H9 (cell line): Measurements from ENCODE around the gene GLDC. TPM values are rescaled to one million over a fixed set of nuclear protein-coding genes. Genes with fewer than 3 reads are reported as not detected.

ENCODE experiments used
- DNase-seq: peaks from one replicate; pipeline ENCODE4 v3.0.0-alpha.2; 2017
- H2AFZ ChIP-seq: one replicate; pipeline ENCODE4 v1.6.1; 2013; ENCODE audit warnings: mild to moderate bottlenecking, low read length, control low read depth, moderate library complexity
- H2AK5ac ChIP-seq: 2 replicates; pipeline ENCODE4 v1.6.1; 2013; ENCODE audit warnings: low read length, control low read depth, mixed read lengths; ENCODE audit not compliant: insufficient read length
- H2BK120ac ChIP-seq: one replicate; pipeline ENCODE4 v1.6.1; 2013; ENCODE audit warnings: low read depth, mild to moderate bottlenecking, low read length, control low read depth, inconsistent platforms; ENCODE audit not compliant: poor library complexity, severe bottlenecking
- H2BK12ac ChIP-seq: 2 replicates; pipeline ENCODE4 v1.6.1; 2013; ENCODE audit warnings: low read length, control low read depth, mixed read lengths, low read depth; ENCODE audit not compliant: insufficient read length
- H2BK15ac ChIP-seq: 2 replicates; pipeline ENCODE4 v1.6.1; 2013; ENCODE audit warnings: low read depth, low read length, control low read depth
- H2BK20ac ChIP-seq: one replicate; pipeline ENCODE4 v1.6.1; 2013; ENCODE audit warnings: low read depth, mild to moderate bottlenecking, low read length, control low read depth, inconsistent platforms; ENCODE audit not compliant: poor library complexity, severe bottlenecking
- H2BK5ac ChIP-seq: 2 replicates; pipeline ENCODE4 v1.6.1; 2013; ENCODE audit warnings: low read length, control low read depth, mixed read lengths; ENCODE audit not compliant: insufficient read length
- H3K14ac ChIP-seq: 2 replicates; pipeline ENCODE4 v1.6.1; 2013; ENCODE audit warnings: low read length, control low read depth; ENCODE audit not compliant: insufficient read depth
- H3K18ac ChIP-seq: 2 replicates; pipeline ENCODE4 v1.6.1; 2013; ENCODE audit warnings: low read depth, mild to moderate bottlenecking, mixed read lengths, low read length, control low read depth; ENCODE audit not compliant: insufficient read length
- H3K23ac ChIP-seq: 2 replicates; pipeline ENCODE4 v1.6.1; 2013; ENCODE audit warnings: low read length, control low read depth, mixed read lengths, low read depth; ENCODE audit not compliant: insufficient read length
- H3K23me2 ChIP-seq: 2 replicates; pipeline ENCODE4 v1.6.1; 2013; ENCODE audit warnings: low read depth, mild to moderate bottlenecking, mixed read lengths, low read length, control low read depth; ENCODE audit not compliant: insufficient read length, poor library complexity, severe bottlenecking
- H3K27ac ChIP-seq: 2 replicates; pipeline ENCODE4 v1.5.1; 2013; ENCODE audit warnings: low read length, control low read depth, mixed read lengths, low read depth; ENCODE audit not compliant: insufficient read length
- H3K27me3 ChIP-seq: 2 replicates; pipeline ENCODE4 v1.6.1; 2013; ENCODE audit warnings: low read length, control low read depth, inconsistent platforms; ENCODE audit not compliant: insufficient read depth
- H3K4ac ChIP-seq: 2 replicates; pipeline ENCODE4 v1.6.1; 2013; ENCODE audit warnings: low read depth, mild to moderate bottlenecking, control low read depth, inconsistent platforms, low read length, moderate library complexity
- H3K4me1 ChIP-seq: 2 replicates; pipeline ENCODE4 v1.6.1; 2013; ENCODE audit warnings: low read length, control low read depth, inconsistent platforms; ENCODE audit not compliant: insufficient read depth
- H3K4me2 ChIP-seq: 2 replicates; pipeline ENCODE4 v1.6.1; 2013; ENCODE audit warnings: low read length, control low read depth, mixed read lengths; ENCODE audit not compliant: insufficient read length, insufficient read depth
- H3K56ac ChIP-seq: 2 replicates; pipeline ENCODE4 v1.6.1; 2013; ENCODE audit warnings: low read depth, mild to moderate bottlenecking, mixed read lengths, low read length, control low read depth; ENCODE audit not compliant: insufficient read length
- H3K79me1 ChIP-seq: 2 replicates; pipeline ENCODE4 v1.6.1; 2013; ENCODE audit warnings: low read depth, mild to moderate bottlenecking, moderate library complexity, low read length, control low read depth, inconsistent platforms; ENCODE audit not compliant: insufficient read depth, poor library complexity, severe bottlenecking
- H3K79me2 ChIP-seq: 2 replicates; pipeline ENCODE4 v1.6.1; 2013; ENCODE audit warnings: low read length, control low read depth, inconsistent platforms; ENCODE audit not compliant: insufficient read depth
- H3K9ac ChIP-seq: 2 replicates; pipeline ENCODE4 v1.6.1; 2013; ENCODE audit warnings: low read length, control low read depth, mixed read lengths; ENCODE audit not compliant: insufficient read length; ENCODE audit errors: extremely low read depth
- H3K9me3 ChIP-seq: one replicate; pipeline ENCODE4 v1.6.1; 2013; ENCODE audit warnings: low read depth, low read length, inconsistent platforms; ENCODE audit not compliant: control insufficient read depth
- H3T11ph ChIP-seq: one replicate; pipeline ENCODE4 v1.6.1; 2013; ENCODE audit warnings: mild to moderate bottlenecking, low read length, control low read depth, inconsistent platforms
- H4K20me1 ChIP-seq: one replicate; pipeline ENCODE4 v1.6.1; 2013; ENCODE audit not compliant: control insufficient read depth, insufficient read length, insufficient read depth
- H4K5ac ChIP-seq: 2 replicates; pipeline ENCODE4 v1.6.1; 2013; ENCODE audit warnings: low read depth, mild to moderate bottlenecking, mixed read lengths, low read length, control low read depth; ENCODE audit not compliant: insufficient read length
- H4K8ac ChIP-seq: replicated peaks from 2 replicates; pipeline ENCODE4 v1.6.1; 2013; ENCODE audit warnings: low read length, control low read depth, mixed read lengths, low read depth; ENCODE audit not compliant: insufficient read length
- H4K91ac ChIP-seq: 2 replicates; pipeline ENCODE4 v1.6.1; 2013; ENCODE audit warnings: low read depth, mild to moderate bottlenecking, moderate library complexity, mixed read lengths, low read length, control low read depth; ENCODE audit not compliant: insufficient read length
- H3K27ac Mint-ChIP-seq, 3 experiments: 2 replicates in 2 of 3; 3 replicates in 1 of 3; pipeline ENCODE4 v1.8.0; 2020 to 2021; ENCODE audit warnings: mixed read lengths in 3 of 3, mild to moderate bottlenecking in 1 of 3, moderate library complexity in 1 of 3
- H3K27me3 Mint-ChIP-seq: 2 replicates; pipeline ENCODE4 v1.8.0; 2021; ENCODE audit warnings: low read depth, mild to moderate bottlenecking, moderate library complexity, mixed read lengths
- H3K36me3 Mint-ChIP-seq, 3 experiments: 2 replicates in 2 of 3; 3 replicates in 1 of 3; pipeline ENCODE4 v1.8.0; 2020 to 2021; ENCODE audit warnings: low read depth in 3 of 3, mixed read lengths in 3 of 3; ENCODE audit not compliant: insufficient read depth in 1 of 3
- H3K4me1 Mint-ChIP-seq, 2 experiments: 2 replicates each; pipeline ENCODE4 v1.8.0; 2020; ENCODE audit warnings: mixed read lengths in 2 of 2
- H3K4me3 Mint-ChIP-seq, 2 experiments: 2 replicates in 1 of 2; 3 replicates in 1 of 2; pipeline ENCODE4 v1.8.0; 2020 to 2021; ENCODE audit warnings: mild to moderate bottlenecking in 2 of 2, mixed read lengths in 2 of 2, moderate library complexity in 1 of 2
- H3K9me3 Mint-ChIP-seq, 2 experiments: 2 replicates in 1 of 2; 3 replicates in 1 of 2; pipeline ENCODE4 v1.8.0; 2020; ENCODE audit warnings: mild to moderate bottlenecking in 2 of 2, mixed read lengths in 2 of 2, moderate library complexity in 1 of 2
- CTCF ChIP-seq: fragments of 200-600 bp; sonication (generic); conservative IDR thresholded peaks from 3 replicates; pipeline ENCODE4 v1.8.0; 2021; ENCODE audit warnings: antibody characterized with exemption, mild to moderate bottlenecking
- WGBS: extraction: QIAGEN DNeasy Blood & Tissue Kit; methylation state at CpG from one replicate; pipeline ENCODE4 v1.1.7; 2013; ENCODE audit warnings: missing lambda C conversion rate, low lambda C conversion rate, mixed read lengths; ENCODE audit not compliant: insufficient read length; ENCODE audit errors: extremely low coverage; 5-methylcytosine and 5-hydroxymethylcytosine counted together
- total RNA-seq: library from RNA; stranded (reverse); gene quantifications from 2 replicates; pipeline ENCODE4 v1.2.1, GENCODE V29; 2021

GLDC gene
- total RNA-seq, 1 experiment from 2014 or later = 74.4 TPM

GRCh38 chr9:6584881-6585597 lies 60.5 kb downstream of the GLDC start:
- Mint-ChIP-seq H3K36me3 (peaks cover 23 to 62% (median 49%) of the 10 kb centered on the region in 3 experiments; a peak in 6 of 7 replicates), H3K4me1 (no peaks in the 10 kb centered on the region), H3K9me3 (no peaks in the 10 kb centered on the region), H3K27ac (no peak overlapping the region), H3K4me3 (no peak overlapping the region), H3K27me3 (no peaks in the 10 kb centered on the region)
- H3K27me3 ChIP-seq = no peaks in the 10 kb centered on the region
- H3K27ac ChIP-seq = no peak overlapping the region
- no peak overlapping the region for H2BK15ac ChIP-seq
- H4K20me1 ChIP-seq = no peaks in the 10 kb centered on the region
- H4K5ac ChIP-seq = no peak overlapping the region
- no peak overlapping the region for H2BK12ac ChIP-seq
- H3K4me2 ChIP-seq = no peak overlapping the region
- no peak overlapping the region for H2BK120ac ChIP-seq
- DNase-seq = no peak
- no peak overlapping the region for H3K18ac ChIP-seq
- no peak overlapping the region for H3K9ac ChIP-seq
- no peaks in the 10 kb centered on the region for H3K79me2 ChIP-seq
- TF ChIP-seq CTCF = peak; percentile 67
- H3K4me1 ChIP-seq = no peaks in the 10 kb centered on the region
- H4K8ac ChIP-seq = no peak overlapping the region
- no peak overlapping the region for H2BK20ac ChIP-seq
- no peak overlapping the region for H2AFZ ChIP-seq
- H3K9me3 ChIP-seq = no peaks in the 10 kb centered on the region
- no peak overlapping the region for H3K56ac ChIP-seq
- WGBS = no CpG with 5 or more reads among the region's 5 CpGs
- no peak overlapping the region for H4K91ac ChIP-seq
- no peak overlapping the region for H3T11ph ChIP-seq
- H3K4ac ChIP-seq = no peak overlapping the region
- no peak overlapping the region for H3K14ac ChIP-seq
- H3K23ac ChIP-seq = no peak overlapping the region
- no peak overlapping the region for H2BK5ac ChIP-seq
- H3K79me1 ChIP-seq = no peaks in the 10 kb centered on the region
- no peaks in the 10 kb centered on the region for H3K23me2 ChIP-seq
- no peak overlapping the region for H2AK5ac ChIP-seq
